GM21381 (cell line): ENCODE results near the gene BLTP3A.
A peak's percentile ranks its signal among the peaks of the same experiment; 100 is the strongest.
"Not testable (repeated sequence)": the region's sequence is repeated elsewhere in the genome, so short reads cannot be mapped to it uniquely, and the experiment has no call there.

Experiments used
- ATAC-seq: cut with Tn5 transposase; IDR thresholded peaks from one replicate; pipeline ENCODE4 v1.9.1; 2021; ENCODE audit warnings: mild to moderate bottlenecking, moderate library complexity; ENCODE audit not compliant: unreplicated experiment

BLTP3A gene

GRCh38 chr6:34788111-34788510 lies 3.8 kb upstream of the BLTP3A start:
- no peak for ATAC-seq

DNA sequence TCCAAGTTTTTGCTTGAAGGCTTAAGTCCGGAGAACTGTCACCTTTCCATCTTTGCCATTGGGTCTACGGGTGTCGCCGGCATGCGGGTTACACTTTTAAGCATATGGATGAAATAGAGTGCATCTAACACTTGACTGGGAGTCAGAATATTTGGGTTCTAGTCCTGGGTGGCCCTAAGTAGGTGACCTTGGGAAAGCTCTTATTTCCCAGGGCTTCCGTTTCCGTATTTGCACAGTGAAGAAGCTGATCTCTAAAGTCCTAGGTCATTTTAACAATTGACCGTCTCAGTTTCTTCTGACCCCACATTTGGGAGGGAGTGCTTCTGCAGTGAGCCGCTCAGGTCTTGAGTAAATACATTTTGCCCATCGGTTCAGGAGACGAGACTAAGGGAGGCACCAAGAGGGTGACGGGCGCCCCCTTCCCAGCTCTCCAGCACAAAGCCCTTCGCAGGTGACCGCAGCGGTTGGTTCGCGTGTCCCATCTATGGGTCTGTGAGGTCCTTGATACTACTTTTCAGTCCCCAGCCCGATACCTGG lies 651 bp upstream of the BLTP3A start:
- ATAC-seq = peak; percentile 28

DNA sequence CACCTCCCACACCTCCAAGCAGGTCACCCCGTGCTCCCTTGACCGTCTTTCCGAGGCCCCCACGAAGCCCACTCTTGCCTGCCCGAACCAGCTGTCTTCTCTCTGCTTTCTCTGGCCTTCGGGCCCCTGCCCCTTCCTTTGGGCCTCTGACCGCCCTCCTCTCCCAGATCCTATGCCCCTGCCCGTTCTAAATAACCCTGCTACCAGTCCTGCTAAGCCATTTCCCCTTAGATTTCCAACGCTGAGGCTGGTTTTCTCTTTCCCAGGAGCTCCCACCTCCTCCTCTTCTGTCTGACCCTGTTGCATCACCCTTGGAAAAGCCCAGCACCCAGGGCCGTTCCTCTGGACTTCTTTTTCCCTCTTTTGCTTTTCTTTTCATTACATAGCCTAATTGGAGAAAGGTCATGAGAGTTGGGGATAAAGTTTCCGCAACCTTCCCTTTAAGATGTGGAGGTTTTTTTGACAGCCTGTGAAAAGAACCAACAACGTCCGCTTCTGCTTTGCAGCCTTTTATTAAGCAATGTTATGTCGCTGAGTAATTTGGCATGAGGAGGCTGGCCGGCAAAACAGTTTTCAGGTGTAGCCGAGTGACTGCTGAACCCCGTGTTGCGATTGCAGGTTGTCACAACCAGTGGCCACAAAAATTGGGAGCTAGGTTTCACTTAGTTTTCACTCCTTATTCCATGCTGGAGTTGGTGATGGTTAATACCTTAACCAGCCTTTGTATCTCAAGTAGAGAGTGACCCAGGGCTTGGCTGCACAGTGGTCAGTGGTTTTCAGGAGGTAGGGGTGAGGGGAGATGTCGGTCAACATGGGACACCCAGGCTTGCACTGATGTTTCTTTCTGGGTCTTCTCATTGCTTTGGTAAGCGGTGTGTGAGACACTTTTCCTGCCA lies 970 bp downstream of the BLTP3A start:
- no peak for ATAC-seq

GRCh38 chr6:34793877-34794276 lies 2.0 kb downstream of the BLTP3A start:
- ATAC-seq = no peak

GRCh38 chr6:34795836-34796425 lies 4.0 kb downstream of the BLTP3A start:
- no peak for ATAC-seq

GRCh38 chr6:34798057-34798456 lies 6.2 kb downstream of the BLTP3A start:
- no peak for ATAC-seq

- ATAC-seq = no peak
Measured at GRCh38 chr6:34799547-34799946, 7.7 kb downstream of the BLTP3A start.

- no peak for ATAC-seq
Measured at GRCh38 chr6:34804543-34804942, 12.7 kb downstream of the BLTP3A start.

- ATAC-seq = not testable (repeated sequence)
Measured at GRCh38 chr6:34805074-34805473, 13.2 kb downstream of the BLTP3A start.

DNA sequence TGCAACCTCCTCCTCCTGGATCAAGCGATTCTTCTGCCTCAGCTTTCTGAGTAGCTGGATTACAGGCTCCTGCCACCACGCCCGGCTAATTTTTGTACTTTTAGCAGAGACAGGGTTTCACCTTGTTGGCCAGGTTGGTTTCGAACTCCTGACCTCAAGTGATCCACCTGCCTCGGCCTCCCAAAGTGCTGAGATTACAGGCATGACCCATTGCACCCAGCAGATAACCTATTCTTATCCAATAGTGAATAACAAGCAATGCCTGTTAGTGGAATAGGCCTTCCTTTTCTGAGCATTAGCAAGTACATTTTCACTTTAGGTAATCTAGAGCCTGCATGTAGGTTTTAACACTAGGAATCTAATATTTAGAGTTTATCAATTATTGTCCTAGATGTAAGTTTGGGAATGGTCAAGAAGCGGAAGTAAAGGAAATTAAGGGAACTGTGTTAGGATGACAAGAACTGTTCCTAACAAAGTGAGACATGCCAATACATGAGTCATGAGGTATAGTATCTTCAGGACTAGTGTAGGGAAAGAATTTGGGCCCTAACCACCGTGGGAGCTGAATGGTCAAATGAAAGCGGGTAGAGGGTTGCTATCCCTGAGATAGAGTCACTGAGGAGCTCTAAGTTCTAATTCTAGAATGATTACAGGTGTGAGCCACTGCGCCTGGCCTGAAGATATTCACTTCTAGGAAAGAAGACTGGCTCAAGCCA lies 15.0 kb downstream of the BLTP3A start:
- ATAC-seq = no peak

DNA sequence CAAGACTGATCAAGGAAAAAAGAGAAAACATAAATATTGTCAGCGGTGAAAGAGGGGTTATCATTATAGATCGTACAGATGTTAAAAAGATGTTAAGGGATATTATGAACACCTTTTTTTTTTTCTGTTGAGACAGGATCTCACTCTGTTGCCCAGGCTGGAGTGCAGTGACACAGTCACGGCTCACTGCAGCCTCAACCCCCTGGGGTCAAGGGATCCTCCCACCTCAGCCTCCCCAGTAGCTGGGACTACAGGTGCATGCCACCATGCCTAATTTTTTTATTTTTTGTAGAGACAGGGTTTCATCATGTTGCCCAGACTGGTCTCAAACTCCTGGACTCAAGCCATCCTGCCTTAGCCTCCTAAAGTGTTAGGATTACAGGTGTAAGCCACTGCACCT lies 16.6 kb downstream of the BLTP3A start:
- ATAC-seq = not testable (repeated sequence)

DNA sequence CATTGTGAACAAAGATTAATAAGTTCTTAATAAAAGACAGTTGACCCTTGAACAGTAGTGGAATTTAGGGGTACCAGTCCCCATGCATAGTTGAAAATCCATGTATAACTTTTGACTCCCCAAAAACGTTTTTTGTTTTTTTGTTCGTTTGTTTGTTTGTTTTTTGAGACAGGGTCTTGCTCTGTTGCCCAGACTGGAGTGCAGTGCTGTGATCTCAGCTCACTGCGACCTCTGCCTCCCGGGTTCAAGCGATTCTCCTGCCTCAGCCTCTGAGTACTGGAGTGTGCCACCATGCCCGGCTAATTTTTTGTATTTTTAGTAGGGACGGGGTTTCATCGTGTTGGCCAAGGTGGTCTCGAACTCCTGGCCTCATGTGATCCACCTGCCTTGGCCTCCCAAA lies 17.5 kb downstream of the BLTP3A start:
- not testable (repeated sequence) for ATAC-seq

- ATAC-seq = no peak
Measured at GRCh38 chr6:34810017-34810882, 18.4 kb downstream of the BLTP3A start.

DNA sequence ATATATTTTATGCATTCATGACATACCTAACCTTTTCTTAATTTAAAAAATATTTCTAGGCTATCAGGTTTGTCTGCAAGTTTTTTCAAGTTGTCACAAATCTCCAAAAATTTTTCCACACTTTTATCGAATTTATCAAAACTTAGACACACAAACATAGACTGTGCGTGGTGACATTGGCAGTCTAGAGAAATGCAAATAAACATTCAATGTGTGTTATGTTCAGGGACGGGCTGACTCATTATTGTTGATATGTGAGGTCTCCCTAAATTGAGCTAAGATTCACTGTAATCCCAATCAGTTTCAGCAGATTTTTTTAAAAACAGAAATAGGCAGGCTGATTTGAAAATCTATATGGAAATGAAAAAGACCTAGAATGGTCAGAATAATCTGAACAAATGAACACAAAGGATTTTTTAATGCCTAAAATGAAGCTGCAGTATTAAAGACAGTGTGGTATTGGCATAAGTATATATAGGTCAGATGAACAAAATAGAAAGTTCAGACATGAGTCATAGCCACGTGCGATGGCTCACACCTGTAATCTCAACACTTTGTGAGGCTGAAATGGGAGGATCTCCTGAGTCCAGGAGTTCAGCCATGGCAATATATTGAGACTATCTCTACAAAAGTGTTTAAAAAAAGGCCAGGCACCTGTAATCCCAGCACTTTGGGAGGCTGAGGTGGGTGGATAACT lies 19.2 kb downstream of the BLTP3A start:
- peak; percentile 87 for ATAC-seq

DNA sequence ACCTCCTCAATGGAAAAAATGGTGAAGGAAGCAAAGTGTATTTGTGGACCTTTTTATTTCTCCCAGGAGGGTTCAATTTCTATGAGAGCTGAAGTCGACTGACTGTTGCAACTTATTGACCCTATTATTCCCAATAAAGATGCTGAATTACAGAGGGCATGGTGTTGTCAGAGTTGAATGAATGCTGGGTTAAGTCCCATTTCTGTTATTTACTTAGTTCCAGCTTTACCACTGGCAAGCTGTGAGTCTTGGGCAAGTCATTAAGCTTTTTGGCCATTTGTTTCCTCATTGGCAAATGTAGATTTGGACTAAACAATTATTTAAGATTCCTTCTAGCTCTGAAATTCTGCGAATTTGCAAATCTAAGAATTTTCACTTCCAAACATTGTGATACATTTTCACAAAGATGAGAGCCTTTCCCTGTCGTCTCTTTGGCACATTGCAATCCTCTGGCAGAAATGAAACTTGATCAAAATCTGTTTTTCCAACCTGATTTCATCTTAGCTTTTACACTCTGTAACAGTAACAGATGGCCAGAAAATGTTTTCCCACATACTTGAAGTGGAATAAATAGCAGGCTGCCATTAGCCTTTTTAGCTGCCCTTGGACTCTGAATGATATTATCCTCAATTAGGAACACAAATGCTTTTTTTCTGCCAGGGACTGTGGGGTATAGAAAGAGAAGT lies 21.3 kb downstream of the BLTP3A start:
- no peak for ATAC-seq

GRCh38 chr6:34816635-34817301 lies 24.9 kb downstream of the BLTP3A start:
- no peak for ATAC-seq

GRCh38 chr6:34817446-34817845 lies 25.6 kb downstream of the BLTP3A start:
- ATAC-seq = no peak

DNA sequence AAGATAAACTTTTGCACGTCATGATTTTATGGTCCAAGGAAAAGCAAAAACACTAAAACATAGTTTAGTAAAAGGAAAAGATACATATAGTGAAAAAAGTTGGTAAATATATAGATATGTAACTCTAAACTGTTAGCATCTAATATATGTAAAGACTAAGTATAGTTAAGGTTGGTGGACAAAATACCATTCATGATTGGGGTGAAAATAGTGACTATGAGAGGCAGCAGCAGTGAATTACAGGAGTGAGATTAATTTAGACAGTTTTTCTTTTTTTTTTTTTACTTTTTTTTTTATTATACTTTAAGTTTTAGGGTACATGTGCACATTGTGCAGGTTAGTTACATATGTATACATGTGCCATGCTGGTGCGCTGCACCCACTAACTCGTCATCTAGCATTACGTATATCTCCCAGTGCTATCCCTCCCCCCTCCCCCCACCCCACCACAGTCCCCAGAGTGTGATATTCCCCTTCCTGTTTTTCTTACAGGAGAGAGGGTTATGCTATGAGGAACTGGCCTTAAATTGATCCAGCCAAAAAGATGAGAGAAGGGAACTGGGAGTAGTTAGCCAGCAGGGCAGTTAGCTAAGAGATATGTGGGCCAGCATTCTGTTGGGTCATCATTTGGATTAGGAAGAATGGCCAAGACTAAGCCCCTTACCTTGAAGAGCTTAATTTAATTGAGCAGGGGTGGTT lies 27.1 kb downstream of the BLTP3A start:
- not testable (repeated sequence) for ATAC-seq
